Naive thymus-derived CD8-positive, alpha-beta T cell (primary cell): ENCODE measurements around the gene STRADB. TPM values are rescaled to one million over a fixed set of nuclear protein-coding genes. Genes with fewer than 3 reads are reported as not detected.
"Not testable (repeated sequence)": the region's sequence is repeated elsewhere in the genome, so short reads cannot be mapped to it uniquely, and the experiment has no call there.

Experiments
- ATAC-seq, 2 donors: fragments of 150-1000 bp; cut with Tn5 transposase in 1 of 2; sonication (Bioruptor Pico), chemical (Tn5 transposase) in 1 of 2; 1 replicate in 1 of 2; 2 replicates in 1 of 2; pipeline ENCODE4 v1.10.0; 2021; ENCODE audit warnings: mild to moderate bottlenecking in 2 of 2, moderate library complexity in 2 of 2
- POLR2A ChIA-PET: fragments of 350-600 bp; sonication (Branson Sonifier 250); formaldehyde crosslinking; loops from one replicate; lab custom pipeline; 2021; ENCODE audit warnings: antibody characterized with exemption; lab: Charles Lee
- DNase-seq, 10 donors: peaks; one replicate each; pipeline versions ENCODE4 v3.0.0 to v3.0.0-alpha.2; 2020 to 2022
- H3K27ac Mint-ChIP-seq, 10 donors: one replicate each; pipeline ENCODE4 v1.8.0; 2020 to 2022; ENCODE audit warnings: mild to moderate bottlenecking in 10 of 10, mixed read lengths in 10 of 10, moderate library complexity in 4 of 10, inconsistent platforms in 1 of 10
- H3K27me3 Mint-ChIP-seq, 5 donors: one replicate each; pipeline ENCODE4 v1.8.0; 2021 to 2022; ENCODE audit warnings: mixed read lengths in 5 of 5
- H3K36me3 Mint-ChIP-seq, 3 donors: one replicate each; pipeline ENCODE4 v1.8.0; 2020 to 2022; ENCODE audit warnings: mixed read lengths in 3 of 3, mild to moderate bottlenecking in 2 of 3, inconsistent platforms in 1 of 3
- H3K4me1 Mint-ChIP-seq, 4 donors: one replicate each; pipeline ENCODE4 v1.8.0; 2021 to 2022; ENCODE audit warnings: mixed read lengths in 4 of 4
- H3K4me3 Mint-ChIP-seq, 10 donors: one replicate each; pipeline ENCODE4 v1.8.0; 2020 to 2022; ENCODE audit warnings: mild to moderate bottlenecking in 10 of 10, mixed read lengths in 10 of 10, moderate library complexity in 6 of 10, inconsistent platforms in 1 of 10
- H3K9me3 Mint-ChIP-seq, 9 donors: one replicate each; pipeline ENCODE4 v1.8.0; 2020 to 2022; ENCODE audit warnings: mixed read lengths in 9 of 9, mild to moderate bottlenecking in 3 of 9, inconsistent platforms in 1 of 9, moderate library complexity in 1 of 9
- polyA plus RNA-seq, 3 donors: library from polyadenylated mRNA; unstranded; fragments of 300-500 nt; fragmentation: Illumina TruSeq; gene quantifications; one replicate each; pipeline ENCODE4 v1.2.3, GENCODE V29; 2021
- total RNA-seq, 8 experiments: library from RNA in 2 of 8; stranded (reverse) in 2 of 8; gene quantifications; one replicate each; pipeline ENCODE4 v1.2.3 and lab custom pipeline; 2021 to 2026

STRADB gene
- total and polyA plus RNA-seq, 5 experiments from 2014 or later: 17.9 to 33.8 (median 31.5) TPM

- peaks cover 0 to 13% (median 0%) of the 10 kb centered on the region in 3 donors for H3K36me3 Mint-ChIP-seq
- peaks cover 18 to 65% (median 51%) of the 10 kb centered on the region in 4 donors for H3K4me1 Mint-ChIP-seq
- DNase-seq (peak in 2 of 10 donors; percentile 45 to 48), ATAC-seq (peak; percentile 89 to 99)
- peak overlapping the region in 8 of 10 donors; percentile 8 to 68 (median 58) for H3K4me3 Mint-ChIP-seq
- peaks cover 0 to 4% (median 0%) of the 10 kb centered on the region in 9 donors for H3K9me3 Mint-ChIP-seq
- H3K27ac Mint-ChIP-seq: peak overlapping the region in 9 of 10 donors; percentile 18 to 97 (median 84)
- POLR2A ChIA-PET: interaction anchor here (1.3 to 2.3 kb wide), 3 partner anchors 16 to 19 kb away, joined by 3 to 15 read pairs (median 4); partner anchors contain the start of genes STRADB and TRAK2
- no peaks in the 10 kb centered on the region for H3K27me3 Mint-ChIP-seq
Measured at GRCh38 chr2:201432038-201432620, 19.4 kb upstream of the STRADB start.

DNA sequence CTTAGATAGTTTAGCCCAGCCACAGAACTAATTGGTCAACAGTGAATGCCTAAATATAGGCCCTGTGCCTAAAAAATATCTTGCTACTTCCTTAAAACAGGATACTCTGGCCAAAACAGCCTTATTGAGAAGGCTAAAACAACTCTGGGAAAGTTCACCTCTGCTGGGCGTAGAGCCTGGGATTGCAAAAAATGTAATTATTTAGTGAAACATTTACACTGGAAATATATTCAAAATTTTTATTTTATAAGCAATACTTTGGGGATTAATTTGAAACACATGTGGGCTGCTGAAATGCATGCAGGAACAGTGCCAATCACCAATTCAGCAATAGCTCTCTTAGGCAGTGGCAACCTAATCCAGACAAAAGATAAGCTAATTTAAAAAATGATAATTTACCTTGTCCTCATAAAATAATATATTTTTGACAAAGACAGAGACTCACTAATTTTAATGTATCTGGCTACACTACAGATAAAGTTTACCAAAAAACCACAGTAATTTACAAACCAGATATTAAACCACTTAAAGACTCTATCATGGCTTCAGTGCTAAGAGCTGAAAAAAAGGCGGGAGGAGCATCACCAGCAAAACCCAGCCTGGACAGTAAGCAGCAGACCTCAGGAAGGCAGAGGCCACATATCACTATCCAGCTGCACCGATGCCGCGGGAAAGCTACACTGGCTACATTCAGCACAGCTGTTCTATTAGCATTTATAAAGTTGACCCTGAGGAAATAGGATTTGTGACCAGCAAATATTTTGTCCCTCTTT, 18.7 kb upstream of the STRADB start:
- POLR2A ChIA-PET: interaction anchor here (0.6 to 2.3 kb wide), 3 partner anchors 15 to 555 kb away, joined by 3 to 15 read pairs (median 4); partner anchors contain the start of genes STRADB and TRAK2
- DNase-seq (no peak), ATAC-seq (no peak)
- Mint-ChIP-seq H3K4me3 (peak overlapping the region in 2 of 10 donors; percentile 56 to 62), H3K27me3 (no peaks in the 10 kb centered on the region), H3K27ac (peak overlapping the region; percentile 46 to 97 (median 82)), H3K36me3 (peaks cover 0 to 13% (median 0%) of the 10 kb centered on the region in 3 donors), H3K4me1 (peaks cover 24 to 69% (median 56%) of the 10 kb centered on the region in 4 donors), H3K9me3 (peaks cover 0 to 4% (median 0%) of the 10 kb centered on the region in 9 donors)

- H3K27ac Mint-ChIP-seq: peak overlapping the region; percentile 28 to 97 (median 81)
- no peaks in the 10 kb centered on the region for H3K27me3 Mint-ChIP-seq
- peak overlapping the region in 6 of 10 donors; percentile 7 to 52 (median 36) for H3K4me3 Mint-ChIP-seq
- H3K9me3 Mint-ChIP-seq: peaks cover 0 to 4% (median 0%) of the 10 kb centered on the region in 9 donors
- H3K36me3 Mint-ChIP-seq: peaks cover 0 to 13% (median 0%) of the 10 kb centered on the region in 3 donors
- POLR2A ChIA-PET: interaction anchor here (0.6 to 2.3 kb wide), 2 partner anchors 18 to 554 kb away, joined by 3 to 15 read pairs; partner anchors contain the start of genes STRADB and TRAK2
- ATAC-seq: no peak
- DNase-seq: no peak
- H3K4me1 Mint-ChIP-seq: peaks cover 19 to 67% (median 59%) of the 10 kb centered on the region in 4 donors
Measured at GRCh38 chr2:201433394-201433995, 18.0 kb upstream of the STRADB start.

- Mint-ChIP-seq H3K27ac (peak overlapping the region in 3 of 10 donors; percentile 23 to 87 (median 66)), H3K4me3 (no peak overlapping the region), H3K36me3 (peaks cover 3 to 8% (median 6%) of the 10 kb centered on the region in 3 donors), H3K9me3 (peaks cover 0 to 4% (median 0%) of the 10 kb centered on the region in 9 donors), H3K27me3 (no peaks in the 10 kb centered on the region), H3K4me1 (peaks cover 20 to 77% (median 60%) of the 10 kb centered on the region in 4 donors)
- POLR2A ChIA-PET: no interaction called here
- no peak for ATAC-seq
- DNase-seq: no peak
Measured at GRCh38 chr2:201436141-201436540, 15.4 kb upstream of the STRADB start.

GRCh38 chr2:201439336-201439922, 12.1 kb upstream of the STRADB start:
- H3K36me3 Mint-ChIP-seq, H3K4me3 Mint-ChIP-seq, POLR2A ChIA-PET, DNase-seq, ATAC-seq, H3K27me3 Mint-ChIP-seq, H3K9me3 Mint-ChIP-seq, H3K27ac Mint-ChIP-seq: not testable (repeated sequence)
- H3K4me1 Mint-ChIP-seq: peaks cover 13 to 54% (median 35%) of the 10 kb centered on the region in 4 donors

GRCh38 chr2:201440182-201440581, 11.4 kb upstream of the STRADB start:
- peaks cover 13 to 50% (median 34%) of the 10 kb centered on the region in 4 donors for H3K4me1 Mint-ChIP-seq
- H3K4me3 Mint-ChIP-seq: no peak overlapping the region
- H3K36me3 Mint-ChIP-seq: peaks cover 0 to 6% (median 3%) of the 10 kb centered on the region in 3 donors
- ATAC-seq: no peak
- peaks cover 0 to 4% (median 0%) of the 10 kb centered on the region in 9 donors for H3K9me3 Mint-ChIP-seq
- no peak for DNase-seq
- H3K27ac Mint-ChIP-seq: no peak overlapping the region
- POLR2A ChIA-PET: interaction anchor here (1.5 kb wide), 1 partner anchor 26 kb away, joined by 4 read pairs; no protein-coding TSS in a partner anchor
- no peaks in the 10 kb centered on the region for H3K27me3 Mint-ChIP-seq

- peaks cover 0 to 14% (median 3%) of the 10 kb centered on the region in 3 donors for H3K36me3 Mint-ChIP-seq
- DNase-seq (no peak), ATAC-seq (no peak)
- H3K9me3 Mint-ChIP-seq: peaks cover 0 to 4% (median 0%) of the 10 kb centered on the region in 9 donors
- POLR2A ChIA-PET: interaction anchor here (1.5 to 1.8 kb wide), 2 partner anchors 9 to 27 kb away, joined by 4 to 5 read pairs; partner anchors contain the start of gene TRAK2
- peak overlapping the region in 1 of 10 donors; percentile 41 for H3K4me3 Mint-ChIP-seq
- peaks cover 24 to 52% (median 42%) of the 10 kb centered on the region in 4 donors for H3K4me1 Mint-ChIP-seq
- no peaks in the 10 kb centered on the region for H3K27me3 Mint-ChIP-seq
- peak overlapping the region in 4 of 10 donors; percentile 3 to 42 (median 18) for H3K27ac Mint-ChIP-seq
Measured at GRCh38 chr2:201441409-201441808, 10.1 kb upstream of the STRADB start.

GRCh38 chr2:201444746-201445465, 6.6 kb upstream of the STRADB start:
- Mint-ChIP-seq H3K9me3 (peaks cover 0 to 4% (median 0%) of the 10 kb centered on the region in 9 donors), H3K27me3 (no peaks in the 10 kb centered on the region), H3K27ac (peak overlapping the region in 2 of 10 donors; percentile 64 to 73), H3K36me3 (peaks cover 0 to 19% (median 3%) of the 10 kb centered on the region in 3 donors), H3K4me1 (peaks cover 26 to 64% (median 53%) of the 10 kb centered on the region in 4 donors), H3K4me3 (peak overlapping the region in 3 of 10 donors; percentile 6 to 34 (median 10))
- DNase-seq: no peak
- POLR2A ChIA-PET: interaction anchor here (0.5 to 1.1 kb wide), 2 partner anchors 551 to 580 kb away, joined by 3 to 4 read pairs; no protein-coding TSS in a partner anchor
- no peak for ATAC-seq

DNA sequence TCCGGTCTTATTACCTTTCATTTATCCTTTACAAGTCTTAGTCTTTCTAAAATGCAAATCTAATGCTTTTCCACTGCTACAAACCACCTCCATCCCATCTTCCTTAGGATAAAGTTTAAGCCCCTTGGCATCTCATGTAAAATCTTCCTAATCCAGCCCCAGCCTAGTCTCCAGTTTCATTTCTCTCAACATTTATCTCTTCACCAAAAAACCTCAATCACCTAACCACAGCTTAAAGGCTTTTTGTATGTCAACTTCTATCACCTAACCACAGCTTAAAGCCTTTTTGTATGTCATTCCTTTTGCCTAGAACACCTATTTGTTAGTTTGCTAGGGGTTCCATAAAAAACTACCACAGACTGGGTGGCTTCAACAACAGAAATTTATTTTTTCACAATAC, 4.5 kb upstream of the STRADB start:
- peak in 1 of 2 donors; percentile 13 for ATAC-seq
- H3K27ac Mint-ChIP-seq: peak overlapping the region; percentile 2 to 88 (median 75)
- peaks cover 24 to 58% (median 53%) of the 10 kb centered on the region in 4 donors for H3K4me1 Mint-ChIP-seq
- H3K4me3 Mint-ChIP-seq: peak overlapping the region; percentile 61 to 81 (median 70)
- no peaks in the 10 kb centered on the region for H3K9me3 Mint-ChIP-seq
- POLR2A ChIA-PET: interaction anchor here (0.6 to 1.8 kb wide), 3 partner anchors 12 to 330 kb away, joined by 3 to 4 read pairs (median 4); no protein-coding TSS in a partner anchor
- H3K36me3 Mint-ChIP-seq: peaks cover 0 to 13% (median 0%) of the 10 kb centered on the region in 3 donors
- DNase-seq: peak in 4 of 10 donors; percentile 12 to 80 (median 64)
- H3K27me3 Mint-ChIP-seq: no peaks in the 10 kb centered on the region

- peak overlapping the region; percentile 11 to 88 (median 81) for H3K27ac Mint-ChIP-seq
- H3K4me1 Mint-ChIP-seq: peaks cover 28 to 67% (median 57%) of the 10 kb centered on the region in 4 donors
- DNase-seq (no peak), ATAC-seq (no peak)
- H3K9me3 Mint-ChIP-seq: no peaks in the 10 kb centered on the region
- H3K27me3 Mint-ChIP-seq: no peaks in the 10 kb centered on the region
- H3K4me3 Mint-ChIP-seq: peak overlapping the region in 8 of 10 donors; percentile 53 to 81 (median 71)
- POLR2A ChIA-PET: interaction anchor here (1.2 to 1.8 kb wide), 3 partner anchors 16 to 331 kb away, joined by 4 read pairs; no protein-coding TSS in a partner anchor
- peaks cover 0 to 13% (median 0%) of the 10 kb centered on the region in 3 donors for H3K36me3 Mint-ChIP-seq
Measured at GRCh38 chr2:201448061-201448460, 3.5 kb upstream of the STRADB start.
